ACHN (cell line): ENCODE data around the gene NFYC.
"Not testable (repeated sequence)": the region's sequence is repeated elsewhere in the genome, so short reads cannot be mapped to it uniquely, and the experiment has no call there.

Experiments used
- DNase-seq: peaks from one replicate; pipeline ENCODE4 v3.0.0-alpha.2; 2015
- in situ Hi-C: cut with HindIII; loops from 2 replicates; pipeline ENCODE4 v1.10.0; 2017; ENCODE audit warnings: low sequenced_read_pairs, low pct_ligation_motif_present, low pct_unique_long_range_greater_than_20kb

The NFYC gene

GRCh38 chr1:40697436-40697835 lies 5.9 kb downstream of the NFYC start:
- in situ Hi-C loops = no loop called here
- DNase-seq = no peak

GRCh38 chr1:40699787-40700186 lies 8.3 kb downstream of the NFYC start:
- in situ Hi-C loops = no loop called here
- no peak for DNase-seq

- in situ Hi-C loops = no loop called here
- no peak for DNase-seq
These were observed 10.2 kb downstream of the NFYC start for GRCh38 chr1:40701684-40702083.

GRCh38 chr1:40702810-40703209 lies 11.3 kb downstream of the NFYC start:
- DNase-seq, in situ Hi-C loops: not testable (repeated sequence)

- peak; percentile 68 for DNase-seq
- in situ Hi-C loops = no loop called here
These were observed 11.8 kb downstream of the NFYC start for GRCh38 chr1:40703316-40703715.

- no peak for DNase-seq
- in situ Hi-C loops = no loop called here
These were observed 13.6 kb downstream of the NFYC start for GRCh38 chr1:40704817-40705733.

GRCh38 chr1:40706626-40707025 lies 15.1 kb downstream of the NFYC start:
- in situ Hi-C loops = no loop called here
- DNase-seq = no peak

- in situ Hi-C loops = no loop called here
- DNase-seq = peak; percentile 87
These were observed 17.2 kb downstream of the NFYC start for GRCh38 chr1:40708750-40709099.

- DNase-seq = peak; percentile 93
- in situ Hi-C loops = no loop called here
These were observed 17.7 kb downstream of the NFYC start for GRCh38 chr1:40709100-40709801.

GRCh38 chr1:40709802-40710278 lies 18.3 kb downstream of the NFYC start:
- no peak for DNase-seq
- in situ Hi-C loops = no loop called here

- no peak for DNase-seq
- in situ Hi-C loops = no loop called here
These were observed 19.2 kb downstream of the NFYC start for GRCh38 chr1:40710581-40711315.

GRCh38 chr1:40711465-40712404 lies 20.2 kb downstream of the NFYC start:
- peak; percentile 46 for DNase-seq
- in situ Hi-C loops = no loop called here

- in situ Hi-C loops = no loop called here
- DNase-seq = no peak
These were observed 21.0 kb downstream of the NFYC start for GRCh38 chr1:40712405-40712944.

GRCh38 chr1:40712997-40713396 lies 21.5 kb downstream of the NFYC start:
- DNase-seq = no peak

GRCh38 chr1:40715491-40716059 lies 24.1 kb downstream of the NFYC start:
- no peak for DNase-seq
- in situ Hi-C loops = no loop called here

More at GRCh38 chr1:40712997-40713396, 21.5 kb downstream of the NFYC start:
- in situ Hi-C loops = no loop called here

- in situ Hi-C loops = no loop called here
- DNase-seq = no peak
These were observed 25.6 kb downstream of the NFYC start for GRCh38 chr1:40717065-40717464.

- in situ Hi-C loops = no loop called here
- no peak for DNase-seq
These were observed 26.5 kb downstream of the NFYC start for GRCh38 chr1:40717955-40718354.
